Amygdala (tissue), 56 donors: ENCODE results near the gene PRKCE.
A peak's percentile ranks its signal among the peaks of the same experiment; 100 is the strongest.
"Not testable (repeated sequence)": the region's sequence is repeated elsewhere in the genome, so short reads cannot be mapped to it uniquely, and the experiment has no call there.

ENCODE experiments used
- DNase-seq, 56 donors: peaks; one replicate each; lab custom pipeline; 2025; lab: John Stamatoyannopoulos, UW

PRKCE gene

DNA sequence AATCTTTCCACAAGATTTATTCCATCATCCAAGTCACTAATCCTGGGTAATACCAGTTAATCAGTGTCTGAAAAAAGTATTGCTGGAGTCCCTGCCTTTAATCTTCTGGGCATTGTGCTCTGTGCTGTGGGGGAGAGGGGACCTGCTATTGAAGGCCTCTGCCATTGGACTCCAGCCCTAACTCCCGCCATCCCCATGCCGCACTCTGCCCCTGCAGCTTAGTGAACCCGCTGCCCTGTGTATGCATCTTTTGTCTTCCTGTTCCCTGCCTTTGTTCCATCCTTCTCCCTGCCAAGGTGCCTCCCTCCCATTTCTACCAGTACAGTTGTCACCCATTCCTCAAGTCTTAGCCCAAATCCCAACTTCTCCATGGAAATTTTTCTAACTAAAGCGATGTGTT, 532.0 kb downstream of the PRKCE start:
- no peak for DNase-seq

DNA sequence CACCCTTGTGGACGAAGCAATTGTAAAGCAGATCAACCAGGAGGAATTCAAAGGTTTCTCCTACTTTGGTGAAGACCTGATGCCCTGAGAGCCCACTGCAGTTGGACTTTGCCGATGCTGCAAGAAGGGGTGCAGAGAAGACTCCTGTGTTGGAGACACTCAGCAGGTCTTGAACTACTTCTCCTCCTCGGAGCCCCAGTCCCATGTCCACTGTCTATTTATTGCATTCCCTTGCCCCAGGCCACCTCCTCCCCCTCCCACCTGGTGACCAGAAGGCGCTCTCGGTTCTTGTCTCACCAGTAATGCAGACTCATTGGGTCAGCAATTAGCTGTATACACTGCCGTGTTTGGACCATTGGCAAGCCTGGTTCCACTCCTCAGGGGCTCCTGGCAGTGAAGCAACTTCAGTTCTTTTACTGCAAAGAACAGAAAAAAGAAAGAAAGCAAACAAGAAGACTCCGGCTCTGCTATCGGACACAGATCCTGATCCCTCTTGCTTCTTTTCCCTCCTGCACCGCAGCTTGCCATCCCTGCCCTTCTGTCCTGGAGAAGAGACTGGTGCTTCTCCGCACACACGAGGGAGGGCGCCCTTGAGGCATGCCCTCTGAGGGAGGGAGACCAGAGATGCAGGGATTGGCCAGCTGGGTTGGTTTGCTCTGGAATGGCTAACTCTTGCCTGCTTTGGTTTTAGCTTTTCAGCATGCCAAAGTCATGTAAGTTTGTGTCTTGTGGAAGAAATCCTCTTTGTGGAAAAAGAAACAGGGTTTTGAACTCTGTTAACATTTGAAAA, 533.5 kb downstream of the PRKCE start:
- DNase-seq = no peak

DNA sequence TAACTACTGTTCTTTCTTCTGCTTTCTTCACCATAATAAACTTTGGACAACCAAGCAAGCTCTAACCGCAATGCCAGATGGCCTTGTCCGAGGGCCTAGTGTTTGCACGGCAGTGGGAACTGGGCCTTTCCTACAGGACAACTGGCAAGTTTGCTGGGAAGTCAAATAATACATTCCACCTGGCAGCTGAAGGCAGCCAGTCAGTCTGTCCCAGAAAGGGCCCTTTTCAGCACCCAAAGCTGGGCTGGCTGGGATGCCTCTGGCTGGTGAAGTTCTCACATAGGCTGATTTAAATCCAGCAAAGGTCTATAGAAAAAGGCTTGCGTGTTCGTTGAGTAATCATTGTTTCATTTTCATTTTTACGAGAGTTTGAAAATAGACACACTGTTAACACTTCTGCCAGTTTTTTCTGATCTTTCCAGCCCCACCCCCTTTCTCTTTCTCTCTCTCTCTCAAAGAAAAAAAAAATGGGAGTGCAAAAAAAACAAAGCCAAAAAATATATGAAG, 535.7 kb downstream of the PRKCE start:
- peak in 6 of 56 donors; percentile 10 to 25 (median 15) for DNase-seq

DNA sequence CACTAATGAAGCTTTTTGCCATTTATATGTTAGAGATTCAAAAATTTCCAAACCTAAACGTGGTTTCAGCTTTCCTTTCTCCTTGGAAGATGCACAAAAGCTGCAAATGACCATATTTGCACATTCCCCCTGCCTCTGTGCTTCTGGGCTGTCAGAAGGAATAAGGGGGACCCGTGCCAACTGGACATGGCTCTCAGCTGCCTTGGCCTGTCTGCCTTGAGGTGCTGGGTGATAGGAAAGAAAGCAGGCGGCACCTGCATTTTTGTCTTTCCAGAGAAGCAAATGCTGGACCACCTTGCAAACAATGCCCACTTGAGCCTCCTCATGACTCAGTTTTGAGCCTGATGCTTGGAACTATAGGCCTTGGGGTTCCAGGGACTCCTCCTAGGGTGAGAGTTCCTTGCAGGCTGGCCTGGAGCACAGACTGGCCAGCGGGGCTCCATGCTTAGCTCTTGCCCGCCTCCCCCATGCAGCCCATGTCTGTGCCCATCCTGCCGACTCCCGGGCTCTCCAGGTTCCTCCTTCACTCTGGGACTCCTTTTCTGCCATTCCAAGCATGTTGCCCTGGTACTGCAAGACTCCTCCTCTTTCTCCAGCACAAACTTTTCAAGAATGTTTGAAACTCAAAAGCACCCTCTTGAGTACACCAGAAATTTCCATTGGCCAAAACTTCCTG, 536.7 kb downstream of the PRKCE start:
- peak in 3 of 56 donors; percentile 5 to 26 (median 14) for DNase-seq

DNA sequence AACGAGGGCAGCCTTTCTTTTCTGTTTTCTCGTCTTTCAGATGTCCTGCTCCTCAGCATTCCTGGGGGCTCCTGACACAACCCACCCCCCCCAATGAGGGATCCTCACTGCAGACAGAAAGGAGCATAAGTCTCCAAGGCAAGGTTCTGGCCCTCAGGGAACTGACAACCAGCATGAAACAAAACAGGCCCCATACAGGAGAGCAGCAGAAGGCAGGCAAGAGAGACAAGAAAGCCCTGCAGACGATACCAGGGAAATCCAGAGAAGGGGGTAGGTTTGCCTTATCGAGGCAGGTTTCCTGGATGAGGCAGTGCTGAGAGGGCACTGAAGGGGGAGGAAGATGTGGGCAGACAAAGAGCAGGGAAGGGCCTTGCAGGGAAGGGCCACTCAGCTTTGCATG, 541.9 kb downstream of the PRKCE start:
- DNase-seq = no peak

DNA sequence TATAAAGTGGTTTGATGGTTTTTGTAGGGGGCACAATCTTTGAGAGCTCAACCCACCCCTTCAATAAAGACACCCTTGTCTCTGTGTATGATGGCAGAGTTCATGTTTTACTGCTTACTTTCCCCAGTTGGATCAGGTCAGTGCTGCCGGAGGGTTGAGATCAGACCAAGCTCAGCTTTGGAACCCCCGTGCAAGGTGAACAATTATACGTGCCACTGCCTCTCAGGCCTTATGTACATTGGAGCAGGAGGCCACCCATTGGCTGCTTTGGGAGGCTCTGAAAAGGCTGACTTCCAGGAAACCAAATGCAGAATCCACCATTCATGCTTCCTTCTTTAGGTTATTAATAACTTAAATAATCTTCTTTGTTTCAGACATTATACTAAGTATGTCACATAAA, 542.4 kb downstream of the PRKCE start:
- no peak for DNase-seq

DNA sequence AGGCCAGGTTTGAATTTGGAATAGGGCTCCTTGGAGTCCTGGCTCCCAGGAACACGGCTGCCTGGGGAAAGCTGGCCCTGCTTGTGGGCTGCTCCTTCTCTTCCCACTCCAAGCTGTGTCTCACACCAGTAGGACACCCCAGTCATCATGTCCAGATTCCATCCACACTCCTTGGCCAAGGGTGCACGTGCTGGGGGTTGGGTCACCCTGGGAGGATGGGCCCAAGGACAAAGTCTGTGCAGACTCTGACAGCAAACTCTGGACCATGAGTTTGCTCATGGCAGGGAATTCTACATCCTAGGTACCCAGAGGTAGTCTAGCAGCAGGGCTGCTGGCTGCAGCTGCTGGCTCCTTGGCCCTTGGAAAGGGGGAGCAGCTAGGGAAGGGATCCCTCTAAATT, 543.4 kb downstream of the PRKCE start:
- DNase-seq = no peak

DNA sequence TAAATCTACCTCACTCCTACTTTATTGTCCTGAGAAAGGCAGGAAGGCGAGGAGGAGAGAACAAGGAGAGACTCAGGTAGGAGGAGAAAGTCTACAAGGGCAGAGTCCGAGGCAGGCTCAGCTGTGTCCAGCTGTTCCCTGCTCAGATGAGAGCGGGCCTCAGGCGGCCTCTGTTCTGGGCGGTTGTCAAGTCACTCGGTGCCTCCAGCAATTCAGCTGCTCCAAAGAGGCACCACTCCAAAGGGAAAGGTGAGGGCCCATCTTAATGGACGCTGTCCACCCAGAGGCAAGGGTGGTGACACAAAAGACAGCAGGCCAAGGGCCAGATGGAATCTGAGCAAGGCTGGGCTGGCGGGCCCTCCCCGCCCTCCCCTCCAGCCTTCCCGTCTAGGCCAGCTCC, 544.3 kb downstream of the PRKCE start:
- no peak for DNase-seq

DNA sequence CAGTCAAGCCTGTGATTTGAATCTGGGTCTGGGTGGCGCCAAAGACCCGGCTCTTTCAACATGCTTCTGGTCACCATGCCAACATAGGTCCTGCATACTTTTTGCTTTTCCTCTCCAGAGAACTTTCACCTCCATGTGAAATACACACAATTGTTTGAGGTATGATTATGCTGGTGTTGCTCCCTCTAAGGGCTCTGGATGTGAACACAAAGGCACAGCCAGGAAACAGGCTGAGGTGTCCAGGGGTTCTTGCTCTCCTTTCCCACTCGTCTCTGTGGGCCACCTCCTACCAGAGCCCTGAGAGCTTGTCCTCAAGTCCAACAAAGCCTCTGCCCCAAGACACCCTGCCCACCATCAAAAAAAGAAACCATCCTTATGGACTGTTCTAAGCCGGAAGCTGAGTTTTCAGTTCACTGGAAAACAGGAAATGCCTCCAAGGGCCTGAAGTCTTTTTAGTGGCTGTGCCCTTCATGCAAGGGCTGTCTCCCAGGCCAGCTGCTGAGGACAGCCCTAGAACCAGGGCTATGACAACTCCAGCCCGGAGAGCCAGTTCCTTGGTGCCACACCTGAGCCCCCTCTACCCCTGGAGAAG, 545.5 kb downstream of the PRKCE start:
- no peak for DNase-seq

DNA sequence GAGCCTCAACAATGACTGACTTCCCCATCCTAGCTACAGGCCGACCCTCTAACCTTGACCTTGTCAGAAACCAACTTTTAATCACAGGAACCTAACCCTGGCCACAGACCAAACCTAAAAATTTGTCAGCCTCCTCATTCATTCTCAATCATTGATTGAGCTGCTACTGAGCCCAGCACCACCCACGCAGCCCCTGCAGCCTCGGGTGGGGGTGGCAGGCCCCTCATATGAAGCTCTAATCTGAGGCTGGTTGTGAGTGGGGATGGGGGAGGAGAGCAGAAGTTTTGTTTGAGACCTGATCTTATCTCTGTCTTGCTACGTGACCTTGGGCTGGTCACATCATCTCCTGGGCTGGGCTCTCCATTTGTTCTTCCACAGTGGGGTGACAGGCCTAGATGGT, 546.2 kb downstream of the PRKCE start:
- DNase-seq = no peak

DNA sequence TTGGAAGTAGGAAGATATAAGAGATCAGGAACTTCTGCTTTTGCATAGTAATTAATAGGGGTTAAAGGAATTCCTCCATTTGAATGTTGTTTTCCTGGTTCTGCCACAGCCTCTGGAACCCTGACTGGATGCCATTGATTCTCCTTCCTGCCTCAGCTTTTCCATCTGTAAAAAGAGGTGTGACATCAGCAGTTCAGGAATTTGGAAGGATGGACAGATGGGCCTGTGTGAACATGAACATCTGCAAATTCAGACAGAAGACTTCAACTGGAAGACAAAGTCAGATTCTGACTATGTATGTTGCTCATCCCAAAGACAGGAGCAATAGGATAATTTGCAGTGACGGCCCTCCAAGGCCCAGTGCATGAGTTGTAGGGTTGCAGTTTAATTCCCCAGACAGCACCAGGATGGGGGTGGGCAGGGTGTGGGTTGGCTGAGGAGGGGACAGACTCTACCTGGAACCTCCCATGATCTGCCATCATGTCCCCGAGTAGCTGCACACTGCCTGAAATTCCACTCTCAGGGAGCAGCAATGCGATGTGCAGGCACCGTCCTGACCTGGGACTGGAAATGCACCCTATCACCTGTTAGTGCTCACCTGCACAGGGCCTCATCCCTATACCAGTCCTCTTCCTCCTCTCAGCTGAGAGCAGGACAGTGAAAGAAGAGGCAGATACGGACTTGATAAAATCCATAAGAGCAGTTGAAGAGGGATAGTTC, 546.8 kb downstream of the PRKCE start:
- DNase-seq = no peak

DNA sequence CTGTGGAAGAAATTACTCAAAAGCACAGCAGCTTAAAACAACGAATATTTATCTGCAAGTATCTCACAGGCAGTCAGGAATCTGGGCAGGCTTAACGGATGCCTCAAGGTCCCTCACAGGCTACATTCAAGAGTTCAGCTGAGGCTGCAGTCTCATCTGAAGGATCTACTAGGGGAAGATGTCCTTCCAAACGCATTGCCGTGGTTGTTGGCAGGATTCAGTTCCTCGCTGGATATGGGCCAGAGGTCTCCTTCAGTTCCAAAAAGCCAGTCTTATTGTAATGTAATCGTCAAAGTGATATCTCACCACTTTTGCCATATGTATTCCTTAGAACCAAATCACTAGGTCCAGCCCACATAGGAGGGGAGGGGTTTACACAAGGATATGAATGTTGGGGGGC, 547.5 kb downstream of the PRKCE start:
- DNase-seq = no peak

DNA sequence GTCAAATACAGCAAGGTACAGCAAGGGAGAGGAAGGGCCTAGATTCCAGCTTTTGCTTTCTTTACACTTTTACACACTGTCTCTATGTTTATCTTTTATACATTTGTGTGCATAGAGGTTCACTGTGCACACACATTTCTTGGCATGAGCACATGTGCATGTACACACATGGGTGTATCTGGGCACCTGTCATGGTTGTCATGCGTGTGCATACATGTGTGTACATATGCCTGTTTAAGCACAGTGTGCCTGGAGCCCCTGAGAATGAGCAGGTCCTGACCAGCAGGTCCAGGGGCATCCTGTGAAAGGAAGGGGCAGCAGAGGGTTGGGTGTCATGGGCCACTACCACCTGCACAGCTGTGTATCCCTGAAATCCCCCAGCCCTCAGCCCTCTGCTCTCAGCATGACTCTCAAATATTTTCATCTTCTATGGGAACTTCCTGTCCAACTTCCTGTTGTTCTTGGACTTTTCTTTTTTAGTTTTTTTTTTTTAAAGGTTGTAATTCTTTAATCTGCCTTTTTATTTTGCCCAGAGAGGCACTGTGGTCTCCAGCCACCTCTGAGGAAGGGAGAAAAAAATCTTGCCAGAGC, 548.7 kb downstream of the PRKCE start:
- no peak for DNase-seq

DNA sequence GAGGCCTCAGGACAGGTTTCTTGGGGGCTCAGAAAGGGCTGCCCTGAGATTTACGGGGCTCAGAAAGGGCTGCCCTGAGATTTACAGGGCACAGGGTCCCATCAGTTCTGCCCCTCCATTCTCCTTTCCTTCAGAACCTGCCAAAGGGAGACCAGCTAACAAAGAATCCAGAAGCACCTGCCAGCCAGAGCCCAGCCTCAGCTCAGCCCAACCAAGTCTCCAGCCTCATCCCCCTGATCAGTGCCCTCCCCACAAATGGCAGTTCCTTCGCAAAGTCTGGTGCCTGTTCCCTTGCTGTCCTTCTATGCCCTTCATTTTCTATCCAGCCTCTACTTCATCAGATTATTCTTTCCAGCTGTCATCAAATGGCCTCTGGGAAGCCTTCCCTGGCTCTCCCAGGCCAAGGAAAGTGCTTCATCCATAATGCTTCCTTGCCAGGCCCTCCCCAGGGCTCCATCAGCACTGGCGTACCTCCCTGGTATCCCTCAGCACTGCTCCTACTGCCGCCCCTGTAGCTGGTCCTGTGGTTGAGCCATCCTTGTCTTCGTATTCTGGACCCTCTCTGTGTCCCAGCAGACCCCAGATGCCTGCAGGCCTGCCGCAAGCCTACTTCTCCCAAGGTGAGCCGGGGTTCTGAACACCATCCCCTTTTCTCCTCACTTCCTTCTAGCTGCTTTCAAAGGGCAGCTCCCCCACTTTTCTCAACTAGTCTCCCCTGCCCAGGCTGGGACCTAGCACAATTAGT, 549.6 kb downstream of the PRKCE start:
- DNase-seq = no peak

DNA sequence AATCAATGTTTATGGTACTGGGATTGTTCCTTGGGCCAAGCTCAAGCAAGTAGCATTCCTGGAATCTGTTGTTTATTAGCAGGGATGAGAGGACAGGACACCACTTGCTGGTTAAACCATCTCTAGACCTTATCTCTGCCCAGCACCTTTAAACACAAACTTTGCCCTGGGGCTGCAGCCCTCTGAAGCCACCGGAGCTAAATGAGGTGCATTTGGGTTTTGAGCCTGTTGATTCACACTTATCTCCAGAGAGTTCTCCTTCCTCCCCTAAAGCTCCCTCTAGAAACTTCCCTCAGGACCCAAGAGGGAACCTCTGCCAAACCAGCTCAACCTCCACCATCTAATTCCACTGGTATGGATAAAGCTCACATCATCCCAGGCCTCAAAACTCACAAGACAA, 551.0 kb downstream of the PRKCE start:
- DNase-seq = no peak

DNA sequence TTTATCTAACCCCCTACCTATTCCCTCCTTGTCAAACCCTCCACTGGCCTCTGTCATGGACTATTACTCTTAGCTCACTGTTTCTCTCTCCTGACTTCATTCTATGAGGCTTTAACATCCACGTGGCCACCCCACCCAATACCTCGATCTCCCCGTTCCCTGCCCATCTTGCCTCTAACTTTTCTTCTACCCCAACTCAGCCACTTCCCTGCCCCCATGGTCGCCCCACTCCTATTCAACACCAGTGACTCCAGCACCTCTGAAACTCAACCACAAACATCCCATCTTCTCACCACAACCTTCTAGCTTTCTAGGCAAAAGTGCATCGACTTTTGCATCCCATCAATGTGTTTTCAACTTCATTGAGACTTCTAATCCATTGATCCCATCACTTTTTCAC, 551.5 kb downstream of the PRKCE start:
- DNase-seq = no peak

DNA sequence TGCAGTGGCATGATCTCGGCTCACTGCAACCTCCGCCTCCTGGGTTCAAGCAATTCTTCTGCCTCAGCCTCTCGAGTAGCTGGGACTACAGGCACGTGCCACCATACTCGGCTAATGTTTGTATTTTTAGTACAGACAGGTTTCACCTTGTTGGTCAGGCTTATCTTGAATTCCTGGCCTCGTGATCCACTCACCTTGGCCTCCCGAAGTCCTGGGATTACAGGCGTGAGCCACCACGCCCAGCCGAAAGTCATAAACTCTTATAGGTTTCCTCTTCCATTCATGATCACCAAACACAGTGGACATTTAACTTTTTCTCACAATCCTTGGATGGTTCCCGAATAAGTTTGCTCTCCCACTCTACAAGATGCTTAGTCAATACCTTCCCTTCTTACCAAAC, 552.2 kb downstream of the PRKCE start:
- not testable (repeated sequence) for DNase-seq

DNA sequence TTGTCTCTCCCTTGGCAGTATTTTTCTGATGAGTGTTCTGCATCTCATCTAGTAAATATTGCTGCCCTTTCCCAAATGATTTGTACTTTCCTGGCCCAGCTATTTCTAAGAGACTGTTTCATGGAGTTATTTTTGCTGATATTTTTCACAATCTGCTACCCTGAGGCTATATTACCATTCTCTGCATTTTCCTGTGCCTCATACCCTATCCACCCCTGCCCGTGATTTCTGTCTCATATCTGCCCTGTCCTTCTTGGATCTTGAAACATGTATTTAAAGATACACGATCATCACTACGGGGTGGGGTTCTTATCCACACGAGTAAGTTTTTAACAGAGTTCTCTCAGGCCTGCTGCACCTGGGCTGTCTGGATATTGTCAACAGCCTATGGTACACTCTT, 556.1 kb downstream of the PRKCE start:
- DNase-seq = no peak

DNA sequence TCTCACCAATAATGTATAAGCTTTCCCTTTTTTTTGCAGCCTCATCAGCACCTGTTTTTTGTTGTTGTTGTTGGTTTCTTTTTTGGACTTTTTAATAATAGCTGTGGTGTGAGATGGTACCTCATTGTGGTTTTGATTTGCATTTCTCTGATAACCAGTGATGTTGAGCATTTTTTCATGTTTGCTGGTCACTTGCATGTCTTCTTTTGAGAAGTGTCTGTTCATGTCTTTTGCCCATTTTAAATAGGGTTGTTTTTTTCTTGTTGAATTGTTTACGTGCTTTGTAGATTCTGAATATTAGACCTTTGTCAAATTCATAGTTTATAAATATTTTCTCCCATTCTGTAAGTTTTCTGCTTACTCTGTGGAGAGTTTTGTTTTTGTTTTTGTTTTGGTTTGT, 557.3 kb downstream of the PRKCE start:
- DNase-seq = no peak

DNA sequence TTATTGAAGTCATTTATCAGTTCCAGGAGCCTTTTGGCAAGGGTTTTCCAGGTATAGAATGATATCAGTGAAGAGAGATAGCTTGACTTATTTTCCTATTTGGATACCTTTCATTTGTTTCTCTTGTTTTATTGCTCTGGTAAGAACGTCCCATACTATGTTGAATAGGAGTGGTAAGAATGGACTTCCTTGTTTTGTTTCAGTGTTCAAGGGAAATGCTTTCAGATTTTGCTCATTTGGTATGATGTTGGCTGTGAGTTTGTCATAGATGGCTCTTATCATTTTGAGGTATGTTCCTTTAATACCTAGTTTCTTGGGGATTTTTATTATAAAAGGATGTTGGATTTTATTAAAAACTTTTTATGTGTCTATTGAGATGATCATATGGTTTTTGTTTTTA, 558.6 kb downstream of the PRKCE start:
- no peak for DNase-seq
